Measurements from ENCODE around the gene SKAP1. TPM values are rescaled to one million over a fixed set of nuclear protein-coding genes. Genes with fewer than 3 reads are reported as not detected.

The SKAP1 gene
- total RNA-seq, 4 donors from 2014 or later = 1.2 to 6.4 (median 4.9) TPM; not detected in 1

DNA sequence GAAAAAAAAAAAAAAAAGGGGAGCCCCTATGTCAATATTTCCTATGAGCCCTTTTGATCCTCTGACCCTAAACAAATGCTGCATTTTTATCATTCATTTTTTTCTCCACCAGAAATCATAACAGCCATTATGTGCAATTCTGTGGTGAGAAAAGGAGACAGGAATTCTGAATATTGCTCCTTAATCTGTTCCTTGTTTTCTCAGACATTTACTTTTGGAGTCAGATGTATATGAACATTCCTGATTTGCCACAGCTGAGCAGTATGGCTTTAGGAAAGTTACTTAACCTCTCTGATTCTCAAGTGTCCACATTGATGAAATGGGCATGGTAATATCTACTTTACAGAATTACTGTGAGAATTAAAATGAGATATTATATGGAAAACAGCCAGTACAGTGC, 144.4 kb downstream of the SKAP1 start:
- no peaks in the 10 kb centered on the region for H3K9me3 ChIP-seq
- H3K27me3 ChIP-seq = peaks cover 18% of the 10 kb centered on the region
- in situ Hi-C loops (cut with MboI; ENCODE audit: low pct_ligation_motif_present in 1 of 4, low pct_unique_long_range_greater_than_20kb in 1 of 4, low sequenced_read_pairs in 3 of 4) (no loop called here), intact Hi-C loops (cut with DNase I; ENCODE audit: low total_unique reads) (no loop called here)
- H3K27ac ChIP-seq = no peak overlapping the region
- no peak for DNase-seq
- H3K36me3 ChIP-seq = no peaks in the 10 kb centered on the region
- TF ChIP-seq POLR2A (IDR thresholded peaks at IDR 0.05) (no peak), EP300 (IDR thresholded peaks at IDR 0.05; ENCODE audit: low read depth) (no peak), POLR2AphosphoS5 (IDR thresholded peaks at IDR 0.05) (no peak)
- TF ChIP-seq, protein P1, sequence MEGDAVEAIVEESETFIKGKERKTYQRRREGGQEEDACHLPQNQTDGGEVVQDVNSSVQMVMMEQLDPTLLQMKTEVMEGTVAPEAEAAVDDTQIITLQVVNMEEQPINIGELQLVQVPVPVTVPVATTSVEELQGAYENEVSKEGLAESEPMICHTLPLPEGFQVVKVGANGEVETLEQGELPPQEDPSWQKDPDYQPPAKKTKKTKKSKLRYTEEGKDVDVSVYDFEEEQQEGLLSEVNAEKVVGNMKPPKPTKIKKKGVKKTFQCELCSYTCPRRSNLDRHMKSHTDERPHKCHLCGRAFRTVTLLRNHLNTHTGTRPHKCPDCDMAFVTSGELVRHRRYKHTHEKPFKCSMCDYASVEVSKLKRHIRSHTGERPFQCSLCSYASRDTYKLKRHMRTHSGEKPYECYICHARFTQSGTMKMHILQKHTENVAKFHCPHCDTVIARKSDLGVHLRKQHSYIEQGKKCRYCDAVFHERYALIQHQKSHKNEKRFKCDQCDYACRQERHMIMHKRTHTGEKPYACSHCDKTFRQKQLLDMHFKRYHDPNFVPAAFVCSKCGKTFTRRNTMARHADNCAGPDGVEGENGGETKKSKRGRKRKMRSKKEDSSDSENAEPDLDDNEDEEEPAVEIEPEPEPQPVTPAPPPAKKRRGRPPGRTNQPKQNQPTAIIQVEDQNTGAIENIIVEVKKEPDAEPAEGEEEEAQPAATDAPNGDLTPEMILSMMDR (IDR thresholded peaks at IDR 0.05) = no peak
- H3K4me3 ChIP-seq = no peak overlapping the region
- no peaks in the 10 kb centered on the region for H3K4me1 ChIP-seq

DNA sequence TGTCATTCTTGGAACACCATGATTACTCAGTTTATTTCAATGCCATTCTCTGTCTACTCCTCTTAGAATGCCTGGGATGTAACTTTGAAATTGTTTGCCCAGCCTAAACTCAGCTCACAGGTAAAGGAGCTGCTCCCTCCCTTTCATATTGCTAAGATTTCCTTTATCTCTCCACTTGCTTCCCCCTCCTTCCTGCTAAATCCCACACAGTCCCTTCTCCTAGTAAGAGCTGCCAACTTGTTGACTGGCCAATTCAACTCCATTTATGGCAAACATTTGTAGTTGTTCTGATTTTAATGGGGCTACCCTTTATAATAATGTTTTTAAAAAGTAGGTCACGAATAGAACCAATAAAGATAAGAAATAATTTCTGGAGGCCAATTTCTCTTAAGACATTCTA, 146.1 kb downstream of the SKAP1 start:
- peaks cover 0 to 7% (median 3%) of the 10 kb centered on the region in 4 donors for H3K4me1 ChIP-seq
- H3K4me3 ChIP-seq = no peak overlapping the region
- intact Hi-C loops (cut with DNase I; ENCODE audit: low total_unique reads) = no loop called here
- H3K27me3 ChIP-seq = peaks cover 7% of the 10 kb centered on the region
- H3K9me3 ChIP-seq = no peaks in the 10 kb centered on the region
- no peak overlapping the region for H3K27ac ChIP-seq
- DNase-seq = no peak
- TF ChIP-seq, protein P1 (IDR thresholded peaks at IDR 0.05) = no peak
- no peak for TF ChIP-seq EP300 (IDR thresholded peaks at IDR 0.05; ENCODE audit: low read depth)
- TF ChIP-seq POLR2AphosphoS5 (IDR thresholded peaks at IDR 0.05) = no peak
- no peak for TF ChIP-seq POLR2A (IDR thresholded peaks at IDR 0.05)
- in situ Hi-C loops (cut with MboI; ENCODE audit: low pct_ligation_motif_present in 1 of 4, low pct_unique_long_range_greater_than_20kb in 1 of 4, low sequenced_read_pairs in 3 of 4) = no loop called here
- WGBS, 2 donors (ENCODE audit: low coverage in 1 of 2) = 43 to 69% methylated on average over 1 of the region's 1 CpG
- no peaks in the 10 kb centered on the region for H3K36me3 ChIP-seq

DNA sequence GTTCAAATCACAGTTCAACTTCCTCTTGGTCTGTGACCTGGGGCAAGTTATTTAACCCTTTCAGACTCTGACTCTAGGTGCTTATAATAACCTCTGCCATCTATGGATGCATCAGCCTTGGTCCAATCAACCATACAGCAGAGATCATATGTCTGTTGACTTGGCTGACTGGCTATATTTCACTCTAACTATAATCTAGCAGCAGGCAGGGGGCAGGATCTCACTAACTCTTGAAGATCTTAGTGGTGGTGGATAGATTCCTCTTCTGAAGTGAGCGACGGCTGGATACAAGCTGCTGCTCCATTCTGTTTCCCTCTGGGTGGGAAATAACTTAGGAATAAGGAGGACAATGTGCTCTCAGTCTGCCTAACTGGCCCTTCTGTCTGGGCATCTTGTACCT, 146.6 kb downstream of the SKAP1 start:
- in situ Hi-C loops (cut with MboI; ENCODE audit: low pct_ligation_motif_present in 1 of 4, low pct_unique_long_range_greater_than_20kb in 1 of 4, low sequenced_read_pairs in 3 of 4) (no loop called here), intact Hi-C loops (cut with DNase I; ENCODE audit: low total_unique reads) (no loop called here)
- Histone ChIP-seq H3K27ac (no peak overlapping the region), H3K4me1 (peaks cover 0 to 9% (median 4%) of the 10 kb centered on the region in 4 donors), H3K4me3 (no peak overlapping the region), H3K27me3 (peaks cover 7% of the 10 kb centered on the region), H3K9me3 (no peaks in the 10 kb centered on the region), H3K36me3 (no peaks in the 10 kb centered on the region)
- TF ChIP-seq EP300 (IDR thresholded peaks at IDR 0.05; ENCODE audit: low read depth) = no peak
- TF ChIP-seq POLR2AphosphoS5 (IDR thresholded peaks at IDR 0.05) = no peak
- TF ChIP-seq, protein P1 (IDR thresholded peaks at IDR 0.05) = no peak
- no peak for TF ChIP-seq POLR2A (IDR thresholded peaks at IDR 0.05)
- no peak for DNase-seq
- WGBS, 2 donors (ENCODE audit: low coverage in 1 of 2) = 94% methylated on average over 2 of the region's 2 CpGs; no CpG with 5 or more reads in 1 of the 2 donors

DNA sequence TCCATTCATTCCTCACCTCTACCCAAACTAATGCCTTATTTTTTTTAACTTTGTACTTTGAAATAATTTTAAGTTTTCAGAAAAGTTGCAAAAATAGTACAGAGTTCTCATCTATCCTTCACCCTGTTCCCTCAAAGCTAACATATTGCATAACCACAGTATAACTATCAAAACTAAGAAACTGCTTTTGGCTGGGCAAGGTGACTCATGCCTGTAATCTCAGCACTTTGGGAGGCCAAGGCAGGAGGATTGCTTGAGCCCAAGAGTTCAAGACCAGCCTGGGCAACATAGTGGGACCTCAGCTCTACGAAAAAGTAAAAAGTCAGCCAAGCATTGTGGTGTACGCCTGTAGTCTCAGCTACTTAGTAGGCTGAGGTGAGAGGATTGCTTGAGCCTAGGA, 147.7 kb downstream of the SKAP1 start:
- WGBS, 2 donors (ENCODE audit: low coverage in 1 of 2) = 80 to 88% methylated on average over 2 of the region's 2 CpGs
- no peak for DNase-seq
- no peaks in the 10 kb centered on the region for H3K36me3 ChIP-seq

More for the DNA sequence above, 147.7 kb downstream of the SKAP1 start:
- H3K27ac ChIP-seq = no peak overlapping the region
- H3K4me3 ChIP-seq = no peak overlapping the region
- peaks cover 0 to 13% (median 4%) of the 10 kb centered on the region in 4 donors for H3K4me1 ChIP-seq
- H3K27me3 ChIP-seq = no peaks in the 10 kb centered on the region
- no peaks in the 10 kb centered on the region for H3K9me3 ChIP-seq
- in situ Hi-C loops (cut with MboI; ENCODE audit: low pct_ligation_motif_present in 1 of 4, low pct_unique_long_range_greater_than_20kb in 1 of 4, low sequenced_read_pairs in 3 of 4) = no loop called here
- intact Hi-C loops (cut with DNase I; ENCODE audit: low total_unique reads) = no loop called here
- TF ChIP-seq, protein P1 (IDR thresholded peaks at IDR 0.05) = no peak
- TF ChIP-seq EP300 (IDR thresholded peaks at IDR 0.05; ENCODE audit: low read depth) = no peak
- TF ChIP-seq POLR2A (IDR thresholded peaks at IDR 0.05) = no peak
- no peak for TF ChIP-seq POLR2AphosphoS5 (IDR thresholded peaks at IDR 0.05)
